MM.1S (cell line): Measurements from ENCODE around the gene SLC7A8.

Source experiments
- DNase-seq: peaks from one replicate; pipeline ENCODE4 v3.0.0-alpha.2; 2015
- H2AFZ ChIP-seq: fragments of 300-600 bp; sonication (generic); 2 replicates; pipeline ENCODE4 v1.6.0; 2016; ENCODE audit warnings: antibody characterized with exemption, low read length
- H3F3A ChIP-seq: fragments of 300-600 bp; sonication (generic); 2 replicates; pipeline ENCODE4 v1.6.1; 2016; ENCODE audit warnings: mild to moderate bottlenecking, antibody characterized with exemption, low read length, moderate library complexity, mixed read lengths; ENCODE audit not compliant: insufficient read depth
- H3K27ac ChIP-seq: fragments of 300-600 bp; sonication (generic); 2 replicates; pipeline ENCODE4 v1.5.1; 2016; ENCODE audit warnings: mild to moderate bottlenecking, low read length
- H3K27me3 ChIP-seq: fragments of 300-600 bp; sonication (generic); replicated peaks from 2 replicates; pipeline ENCODE4 v1.6.0; 2016; ENCODE audit warnings: low read length; ENCODE audit not compliant: insufficient read depth
- H3K36me3 ChIP-seq: fragments of 300-600 bp; sonication (generic); replicated peaks from 2 replicates; pipeline ENCODE4 v1.6.1; 2016; ENCODE audit warnings: mild to moderate bottlenecking, low read length, mixed read lengths; ENCODE audit not compliant: insufficient read depth
- H3K4me1 ChIP-seq: fragments of 300-600 bp; sonication (generic); 2 replicates; pipeline ENCODE4 v1.6.1; 2016; ENCODE audit warnings: low read length, mixed read lengths
- H3K4me2 ChIP-seq: fragments of 300-600 bp; sonication (generic); 2 replicates; pipeline ENCODE4 v1.6.0; 2016; ENCODE audit warnings: low read depth, low read length
- H3K4me3 ChIP-seq: fragments of 300-600 bp; sonication (generic); 2 replicates; pipeline ENCODE4 v1.5.1; 2016; ENCODE audit warnings: low read length, mixed read lengths
- H3K79me2 ChIP-seq: fragments of 300-600 bp; sonication (generic); 2 replicates; pipeline ENCODE4 v1.6.1; 2016; ENCODE audit warnings: mixed run types, low read length, mixed read lengths
- H3K9ac ChIP-seq: fragments of 300-600 bp; sonication (generic); 2 replicates; pipeline ENCODE4 v1.6.1; 2016; ENCODE audit warnings: low read length, mixed read lengths
- H3K9me2 ChIP-seq: fragments of 300-600 bp; sonication (generic); replicated peaks from 2 replicates; pipeline ENCODE4 v1.6.1; 2016; ENCODE audit warnings: mild to moderate bottlenecking, low read length, mixed read lengths; ENCODE audit not compliant: insufficient read depth
- H3K9me3 ChIP-seq: fragments of 300-600 bp; sonication (generic); replicated peaks from 2 replicates; pipeline ENCODE4 v1.6.1; 2016; ENCODE audit warnings: mild to moderate bottlenecking, low read length, mixed read lengths; ENCODE audit not compliant: insufficient read depth
- H4K20me1 ChIP-seq: fragments of 300-600 bp; sonication (generic); 2 replicates; pipeline ENCODE4 v1.6.1; 2016; ENCODE audit warnings: mild to moderate bottlenecking, low read length, moderate library complexity, mixed read lengths; ENCODE audit not compliant: insufficient read depth
- CTCF ChIP-seq: fragments of 300-600 bp; sonication (generic); IDR thresholded peaks from 2 replicates; pipeline ENCODE4 v1.5.1; 2016; ENCODE audit warnings: antibody characterized with exemption, low read length, mixed read lengths
- EZH2 ChIP-seq: fragments of 300-600 bp; sonication (generic); optimal IDR thresholded peaks from 2 replicates; pipeline ENCODE3; 2017; ENCODE audit warnings: low read depth, mild to moderate bottlenecking, antibody characterized with exemption, low read length, mixed read lengths
- EZH2phosphoT487 ChIP-seq: fragments of 300-600 bp; sonication (generic); IDR thresholded peaks from 2 replicates; pipeline ENCODE4 v1.6.1; 2018; ENCODE audit warnings: antibody characterized with exemption, low read length

The SLC7A8 gene

GRCh38 chr14:23163830-23164229, 19.6 kb downstream of the SLC7A8 start:
- H4K20me1 ChIP-seq = no peaks in the 10 kb centered on the region
- no peaks in the 10 kb centered on the region for H3F3A ChIP-seq
- H3K79me2 ChIP-seq = no peaks in the 10 kb centered on the region
- DNase-seq = no peak
- no peaks in the 10 kb centered on the region for H3K36me3 ChIP-seq
- no peak overlapping the region for H3K27ac ChIP-seq
- no peak overlapping the region for H3K4me3 ChIP-seq
- no peak overlapping the region for H3K9ac ChIP-seq
- TF ChIP-seq CTCF (no peak), EZH2 (no peak), EZH2phosphoT487 (no peak)
- H3K9me2 ChIP-seq = no peaks in the 10 kb centered on the region
- no peaks in the 10 kb centered on the region for H3K9me3 ChIP-seq
- H3K4me2 ChIP-seq = no peak overlapping the region
- no peaks in the 10 kb centered on the region for H3K4me1 ChIP-seq
- no peaks in the 10 kb centered on the region for H3K27me3 ChIP-seq
- no peak overlapping the region for H2AFZ ChIP-seq

GRCh38 chr14:23162800-23163199, 20.7 kb downstream of the SLC7A8 start:
- Histone ChIP-seq H3K27me3 (no peaks in the 10 kb centered on the region), H3K4me2 (no peak overlapping the region), H3K27ac (no peak overlapping the region), H3K4me1 (no peaks in the 10 kb centered on the region), H3K9me3 (no peaks in the 10 kb centered on the region), H3K9ac (no peak overlapping the region), H3F3A (no peaks in the 10 kb centered on the region), H4K20me1 (no peaks in the 10 kb centered on the region), H3K36me3 (no peaks in the 10 kb centered on the region), H3K79me2 (no peaks in the 10 kb centered on the region), H3K4me3 (no peak overlapping the region), H3K9me2 (no peaks in the 10 kb centered on the region), H2AFZ (no peak overlapping the region)
- no peak for DNase-seq
- TF ChIP-seq EZH2phosphoT487 = no peak
- no peak for TF ChIP-seq CTCF
- no peak for TF ChIP-seq EZH2

GRCh38 chr14:23162005-23162404, 21.5 kb downstream of the SLC7A8 start:
- Histone ChIP-seq H2AFZ (no peak overlapping the region), H3K9me3 (no peaks in the 10 kb centered on the region), H3K27ac (no peak overlapping the region), H3K79me2 (no peaks in the 10 kb centered on the region), H3K4me2 (no peak overlapping the region), H4K20me1 (no peaks in the 10 kb centered on the region), H3F3A (no peaks in the 10 kb centered on the region), H3K4me1 (no peaks in the 10 kb centered on the region), H3K36me3 (no peaks in the 10 kb centered on the region), H3K4me3 (no peak overlapping the region), H3K27me3 (no peaks in the 10 kb centered on the region), H3K9me2 (no peaks in the 10 kb centered on the region), H3K9ac (no peak overlapping the region)
- no peak for DNase-seq
- no peak for TF ChIP-seq EZH2
- TF ChIP-seq EZH2phosphoT487 = no peak
- TF ChIP-seq CTCF = no peak
